Gastroesophageal sphincter (tissue), 3 donors: Measurements from ENCODE around the gene DHRS4.

Experiments used
- POLR2A ChIP-seq, 2 donors: fragments of 450-650 bp; IDR thresholded peaks; one replicate each; pipeline ENCODE4 v1.6.1; 2017; ENCODE audit warnings: antibody characterized with exemption in 2 of 2, mild to moderate bottlenecking in 2 of 2, moderate library complexity in 1 of 2
- POLR2AphosphoS5 ChIP-seq: sonication (generic); formaldehyde crosslinking; IDR thresholded peaks from one replicate; pipeline ENCODE4 v1.6.1; 2017; ENCODE audit warnings: antibody characterized with exemption
- TF ChIP-seq, protein P1 (sequence below), 4 experiments: fragments of 200-600 bp in 2 of 4; fragments of 450-650 bp in 2 of 4; sonication (generic) in 1 of 4; IDR thresholded peaks; one replicate each; pipeline ENCODE4 v1.5.1; 2017 to 2019; ENCODE audit warnings: antibody characterized with exemption in 4 of 4, mild to moderate bottlenecking in 2 of 4, moderate library complexity in 2 of 4

DNA sequence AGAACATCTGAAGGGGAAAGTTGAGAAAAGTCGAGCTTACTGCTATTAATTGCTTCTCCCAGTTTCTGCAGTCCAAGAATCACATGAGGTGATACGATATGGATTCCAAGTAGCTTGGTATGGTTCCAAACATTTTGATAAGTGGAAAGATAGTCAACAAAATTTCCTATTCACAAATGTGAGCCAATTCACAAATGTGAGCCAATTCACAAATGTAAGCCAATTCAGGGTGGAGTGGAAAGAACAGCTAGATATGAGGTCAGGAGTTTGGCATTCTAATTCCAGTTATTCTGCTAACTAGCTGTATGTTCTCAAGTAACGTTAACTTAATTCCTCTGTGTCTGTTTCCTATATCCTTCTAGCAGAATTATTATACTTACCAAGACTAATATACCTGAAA, 37.6 kb upstream of the DHRS4 start:
- TF ChIP-seq, protein P1, sequence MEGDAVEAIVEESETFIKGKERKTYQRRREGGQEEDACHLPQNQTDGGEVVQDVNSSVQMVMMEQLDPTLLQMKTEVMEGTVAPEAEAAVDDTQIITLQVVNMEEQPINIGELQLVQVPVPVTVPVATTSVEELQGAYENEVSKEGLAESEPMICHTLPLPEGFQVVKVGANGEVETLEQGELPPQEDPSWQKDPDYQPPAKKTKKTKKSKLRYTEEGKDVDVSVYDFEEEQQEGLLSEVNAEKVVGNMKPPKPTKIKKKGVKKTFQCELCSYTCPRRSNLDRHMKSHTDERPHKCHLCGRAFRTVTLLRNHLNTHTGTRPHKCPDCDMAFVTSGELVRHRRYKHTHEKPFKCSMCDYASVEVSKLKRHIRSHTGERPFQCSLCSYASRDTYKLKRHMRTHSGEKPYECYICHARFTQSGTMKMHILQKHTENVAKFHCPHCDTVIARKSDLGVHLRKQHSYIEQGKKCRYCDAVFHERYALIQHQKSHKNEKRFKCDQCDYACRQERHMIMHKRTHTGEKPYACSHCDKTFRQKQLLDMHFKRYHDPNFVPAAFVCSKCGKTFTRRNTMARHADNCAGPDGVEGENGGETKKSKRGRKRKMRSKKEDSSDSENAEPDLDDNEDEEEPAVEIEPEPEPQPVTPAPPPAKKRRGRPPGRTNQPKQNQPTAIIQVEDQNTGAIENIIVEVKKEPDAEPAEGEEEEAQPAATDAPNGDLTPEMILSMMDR (IDR thresholded peaks at IDR 0.05): no peak
- TF ChIP-seq POLR2A (IDR thresholded peaks at IDR 0.05): no peak
- no peak for TF ChIP-seq POLR2AphosphoS5
